H9 (cell line): ENCODE data around the gene FRAS1. TPM values are rescaled to one million over a fixed set of nuclear protein-coding genes. Genes with fewer than 3 reads are reported as not detected.

Source experiments
- DNase-seq: peaks from one replicate; pipeline ENCODE4 v3.0.0-alpha.2; 2017
- H2AFZ ChIP-seq: one replicate; pipeline ENCODE4 v1.6.1; 2013; ENCODE audit warnings: mild to moderate bottlenecking, low read length, control low read depth, moderate library complexity
- H2AK5ac ChIP-seq: 2 replicates; pipeline ENCODE4 v1.6.1; 2013; ENCODE audit warnings: low read length, control low read depth, mixed read lengths; ENCODE audit not compliant: insufficient read length
- H2BK120ac ChIP-seq: one replicate; pipeline ENCODE4 v1.6.1; 2013; ENCODE audit warnings: low read depth, mild to moderate bottlenecking, low read length, control low read depth, inconsistent platforms; ENCODE audit not compliant: poor library complexity, severe bottlenecking
- H2BK12ac ChIP-seq: 2 replicates; pipeline ENCODE4 v1.6.1; 2013; ENCODE audit warnings: low read length, control low read depth, mixed read lengths, low read depth; ENCODE audit not compliant: insufficient read length
- H2BK15ac ChIP-seq: 2 replicates; pipeline ENCODE4 v1.6.1; 2013; ENCODE audit warnings: low read depth, low read length, control low read depth
- H2BK20ac ChIP-seq: one replicate; pipeline ENCODE4 v1.6.1; 2013; ENCODE audit warnings: low read depth, mild to moderate bottlenecking, low read length, control low read depth, inconsistent platforms; ENCODE audit not compliant: poor library complexity, severe bottlenecking
- H2BK5ac ChIP-seq: 2 replicates; pipeline ENCODE4 v1.6.1; 2013; ENCODE audit warnings: low read length, control low read depth, mixed read lengths; ENCODE audit not compliant: insufficient read length
- H3K14ac ChIP-seq: 2 replicates; pipeline ENCODE4 v1.6.1; 2013; ENCODE audit warnings: low read length, control low read depth; ENCODE audit not compliant: insufficient read depth
- H3K18ac ChIP-seq: 2 replicates; pipeline ENCODE4 v1.6.1; 2013; ENCODE audit warnings: low read depth, mild to moderate bottlenecking, mixed read lengths, low read length, control low read depth; ENCODE audit not compliant: insufficient read length
- H3K23ac ChIP-seq: 2 replicates; pipeline ENCODE4 v1.6.1; 2013; ENCODE audit warnings: low read length, control low read depth, mixed read lengths, low read depth; ENCODE audit not compliant: insufficient read length
- H3K23me2 ChIP-seq: 2 replicates; pipeline ENCODE4 v1.6.1; 2013; ENCODE audit warnings: low read depth, mild to moderate bottlenecking, mixed read lengths, low read length, control low read depth; ENCODE audit not compliant: insufficient read length, poor library complexity, severe bottlenecking
- H3K27ac ChIP-seq: 2 replicates; pipeline ENCODE4 v1.5.1; 2013; ENCODE audit warnings: low read length, control low read depth, mixed read lengths, low read depth; ENCODE audit not compliant: insufficient read length
- H3K27me3 ChIP-seq: 2 replicates; pipeline ENCODE4 v1.6.1; 2013; ENCODE audit warnings: low read length, control low read depth, inconsistent platforms; ENCODE audit not compliant: insufficient read depth
- H3K4ac ChIP-seq: 2 replicates; pipeline ENCODE4 v1.6.1; 2013; ENCODE audit warnings: low read depth, mild to moderate bottlenecking, control low read depth, inconsistent platforms, low read length, moderate library complexity
- H3K4me1 ChIP-seq: 2 replicates; pipeline ENCODE4 v1.6.1; 2013; ENCODE audit warnings: low read length, control low read depth, inconsistent platforms; ENCODE audit not compliant: insufficient read depth
- H3K4me2 ChIP-seq: 2 replicates; pipeline ENCODE4 v1.6.1; 2013; ENCODE audit warnings: low read length, control low read depth, mixed read lengths; ENCODE audit not compliant: insufficient read length, insufficient read depth
- H3K56ac ChIP-seq: 2 replicates; pipeline ENCODE4 v1.6.1; 2013; ENCODE audit warnings: low read depth, mild to moderate bottlenecking, mixed read lengths, low read length, control low read depth; ENCODE audit not compliant: insufficient read length
- H3K79me1 ChIP-seq: 2 replicates; pipeline ENCODE4 v1.6.1; 2013; ENCODE audit warnings: low read depth, mild to moderate bottlenecking, moderate library complexity, low read length, control low read depth, inconsistent platforms; ENCODE audit not compliant: insufficient read depth, poor library complexity, severe bottlenecking
- H3K79me2 ChIP-seq: 2 replicates; pipeline ENCODE4 v1.6.1; 2013; ENCODE audit warnings: low read length, control low read depth, inconsistent platforms; ENCODE audit not compliant: insufficient read depth
- H3K9ac ChIP-seq: 2 replicates; pipeline ENCODE4 v1.6.1; 2013; ENCODE audit warnings: low read length, control low read depth, mixed read lengths; ENCODE audit not compliant: insufficient read length; ENCODE audit errors: extremely low read depth
- H3K9me3 ChIP-seq: one replicate; pipeline ENCODE4 v1.6.1; 2013; ENCODE audit warnings: low read depth, low read length, inconsistent platforms; ENCODE audit not compliant: control insufficient read depth
- H3T11ph ChIP-seq: one replicate; pipeline ENCODE4 v1.6.1; 2013; ENCODE audit warnings: mild to moderate bottlenecking, low read length, control low read depth, inconsistent platforms
- H4K20me1 ChIP-seq: one replicate; pipeline ENCODE4 v1.6.1; 2013; ENCODE audit not compliant: control insufficient read depth, insufficient read length, insufficient read depth
- H4K5ac ChIP-seq: 2 replicates; pipeline ENCODE4 v1.6.1; 2013; ENCODE audit warnings: low read depth, mild to moderate bottlenecking, mixed read lengths, low read length, control low read depth; ENCODE audit not compliant: insufficient read length
- H4K8ac ChIP-seq: replicated peaks from 2 replicates; pipeline ENCODE4 v1.6.1; 2013; ENCODE audit warnings: low read length, control low read depth, mixed read lengths, low read depth; ENCODE audit not compliant: insufficient read length
- H4K91ac ChIP-seq: 2 replicates; pipeline ENCODE4 v1.6.1; 2013; ENCODE audit warnings: low read depth, mild to moderate bottlenecking, moderate library complexity, mixed read lengths, low read length, control low read depth; ENCODE audit not compliant: insufficient read length
- H3K27ac Mint-ChIP-seq, 3 experiments: 2 replicates in 2 of 3; 3 replicates in 1 of 3; pipeline ENCODE4 v1.8.0; 2020 to 2021; ENCODE audit warnings: mixed read lengths in 3 of 3, mild to moderate bottlenecking in 1 of 3, moderate library complexity in 1 of 3
- H3K27me3 Mint-ChIP-seq: 2 replicates; pipeline ENCODE4 v1.8.0; 2021; ENCODE audit warnings: low read depth, mild to moderate bottlenecking, moderate library complexity, mixed read lengths
- H3K36me3 Mint-ChIP-seq, 3 experiments: 2 replicates in 2 of 3; 3 replicates in 1 of 3; pipeline ENCODE4 v1.8.0; 2020 to 2021; ENCODE audit warnings: low read depth in 3 of 3, mixed read lengths in 3 of 3; ENCODE audit not compliant: insufficient read depth in 1 of 3
- H3K4me1 Mint-ChIP-seq, 2 experiments: 2 replicates each; pipeline ENCODE4 v1.8.0; 2020; ENCODE audit warnings: mixed read lengths in 2 of 2
- H3K4me3 Mint-ChIP-seq, 2 experiments: 2 replicates in 1 of 2; 3 replicates in 1 of 2; pipeline ENCODE4 v1.8.0; 2020 to 2021; ENCODE audit warnings: mild to moderate bottlenecking in 2 of 2, mixed read lengths in 2 of 2, moderate library complexity in 1 of 2
- H3K9me3 Mint-ChIP-seq, 2 experiments: 2 replicates in 1 of 2; 3 replicates in 1 of 2; pipeline ENCODE4 v1.8.0; 2020; ENCODE audit warnings: mild to moderate bottlenecking in 2 of 2, mixed read lengths in 2 of 2, moderate library complexity in 1 of 2
- WGBS: extraction: QIAGEN DNeasy Blood & Tissue Kit; methylation state at CpG from one replicate; pipeline ENCODE4 v1.1.7; 2013; ENCODE audit warnings: missing lambda C conversion rate, low lambda C conversion rate, mixed read lengths; ENCODE audit not compliant: insufficient read length; ENCODE audit errors: extremely low coverage; 5-methylcytosine and 5-hydroxymethylcytosine counted together
- total RNA-seq: library from RNA; stranded (reverse); gene quantifications from 2 replicates; pipeline ENCODE4 v1.2.1, GENCODE V29; 2021
- TF ChIP-seq, protein P1 (sequence below): fragments of 200-600 bp; sonication (generic); conservative IDR thresholded peaks from 3 replicates; pipeline ENCODE4 v1.8.0; 2021; ENCODE audit warnings: antibody characterized with exemption, mild to moderate bottlenecking

FRAS1 gene
- total RNA-seq, 1 experiment from 2014 or later: 58.5 TPM

DNA sequence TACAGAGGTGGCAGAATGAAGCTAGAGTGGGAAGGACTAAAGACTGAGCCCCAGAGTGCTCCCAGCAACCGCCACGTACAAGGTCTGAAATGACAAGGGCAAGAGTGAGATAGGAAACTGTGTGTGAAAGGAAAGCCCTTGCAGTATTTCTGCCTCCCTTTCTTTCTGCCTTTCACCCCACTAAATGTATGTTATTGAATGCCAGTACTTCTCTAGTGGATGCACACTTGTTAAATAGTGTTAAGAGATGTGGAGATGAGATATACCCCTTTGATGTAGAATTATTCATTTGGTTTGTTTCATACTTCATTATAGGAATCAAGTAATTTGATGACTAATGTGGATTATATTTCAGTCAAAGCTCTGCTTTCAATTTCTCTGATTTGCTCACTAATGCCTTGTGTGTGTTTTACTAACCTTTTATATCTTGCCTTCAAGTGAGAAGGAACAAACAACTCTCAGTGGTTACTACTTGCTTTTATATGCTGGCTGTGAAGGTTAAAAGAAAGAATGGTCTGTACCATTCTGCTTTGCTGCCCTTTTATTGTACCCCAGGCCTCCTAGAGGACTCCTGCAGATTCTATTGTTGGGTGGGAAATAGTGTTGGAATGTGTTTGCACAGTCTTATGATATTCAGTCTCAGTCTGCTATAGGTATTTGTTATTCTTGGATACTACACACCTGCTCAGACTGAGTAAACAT, 486.5 kb downstream of the FRAS1 start:
- no peak overlapping the region for H3K27ac Mint-ChIP-seq

More for the DNA sequence above, 486.5 kb downstream of the FRAS1 start:
- Histone ChIP-seq H2BK20ac (no peak overlapping the region), H4K91ac (no peak overlapping the region), H3K9ac (no peak overlapping the region), H3K23me2 (no peaks in the 10 kb centered on the region), H3K9me3 (no peaks in the 10 kb centered on the region), H2AK5ac (no peak overlapping the region), H2AFZ (no peak overlapping the region), H2BK12ac (no peak overlapping the region), H3K4me1 (no peaks in the 10 kb centered on the region), H4K20me1 (no peaks in the 10 kb centered on the region), H3K27me3 (no peaks in the 10 kb centered on the region), H3K56ac (no peak overlapping the region), H2BK5ac (no peak overlapping the region), H3K79me1 (no peaks in the 10 kb centered on the region), H3K18ac (no peak overlapping the region), H2BK15ac (no peak overlapping the region), H4K5ac (no peak overlapping the region), H3K27ac (no peak overlapping the region), H3T11ph (no peak overlapping the region), H4K8ac (no peak overlapping the region), H2BK120ac (no peak overlapping the region), H3K14ac (no peak overlapping the region), H3K79me2 (no peaks in the 10 kb centered on the region), H3K23ac (no peak overlapping the region), H3K4me2 (no peak overlapping the region), H3K4ac (no peak overlapping the region)
- TF ChIP-seq, protein P1, sequence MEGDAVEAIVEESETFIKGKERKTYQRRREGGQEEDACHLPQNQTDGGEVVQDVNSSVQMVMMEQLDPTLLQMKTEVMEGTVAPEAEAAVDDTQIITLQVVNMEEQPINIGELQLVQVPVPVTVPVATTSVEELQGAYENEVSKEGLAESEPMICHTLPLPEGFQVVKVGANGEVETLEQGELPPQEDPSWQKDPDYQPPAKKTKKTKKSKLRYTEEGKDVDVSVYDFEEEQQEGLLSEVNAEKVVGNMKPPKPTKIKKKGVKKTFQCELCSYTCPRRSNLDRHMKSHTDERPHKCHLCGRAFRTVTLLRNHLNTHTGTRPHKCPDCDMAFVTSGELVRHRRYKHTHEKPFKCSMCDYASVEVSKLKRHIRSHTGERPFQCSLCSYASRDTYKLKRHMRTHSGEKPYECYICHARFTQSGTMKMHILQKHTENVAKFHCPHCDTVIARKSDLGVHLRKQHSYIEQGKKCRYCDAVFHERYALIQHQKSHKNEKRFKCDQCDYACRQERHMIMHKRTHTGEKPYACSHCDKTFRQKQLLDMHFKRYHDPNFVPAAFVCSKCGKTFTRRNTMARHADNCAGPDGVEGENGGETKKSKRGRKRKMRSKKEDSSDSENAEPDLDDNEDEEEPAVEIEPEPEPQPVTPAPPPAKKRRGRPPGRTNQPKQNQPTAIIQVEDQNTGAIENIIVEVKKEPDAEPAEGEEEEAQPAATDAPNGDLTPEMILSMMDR: no peak
- Mint-ChIP-seq H3K9me3 (peaks cover 6 to 12% of the 10 kb centered on the region in 2 experiments; a peak in 3 of 5 replicates), H3K36me3 (peaks cover 6 to 32% (median 19%) of the 10 kb centered on the region in 3 experiments; a peak in 6 of 7 replicates), H3K4me1 (peaks cover 4 to 7% of the 10 kb centered on the region in 2 experiments; a peak in 2 of 4 replicates), H3K4me3 (no peak overlapping the region), H3K27me3 (peaks cover 3% of the 10 kb centered on the region)
- no CpG with 5 or more reads among the region's 2 CpGs for WGBS
- DNase-seq: no peak
